AG09319 (cell line): ENCODE results near the gene NT5DC2.

ENCODE experiments used
- DNase-seq: peaks from one replicate; pipeline ENCODE4 v3.0.0-alpha.2; 2010; ENCODE audit warnings: low read depth; ENCODE audit errors: extremely low read depth
- CTCF ChIP-seq: IDR thresholded peaks from 2 replicates; pipeline ENCODE4 v1.5.1; 2011; ENCODE audit warnings: low read depth, mild to moderate bottlenecking, inconsistent platforms, low read length, moderate library complexity

The NT5DC2 gene

GRCh38 chr3:52513281-52513680, 20.4 kb downstream of the NT5DC2 start:
- no peak for TF ChIP-seq CTCF

GRCh38 chr3:52512727-52513126, 20.9 kb downstream of the NT5DC2 start:
- TF ChIP-seq CTCF, result no peak
- no peak for DNase-seq

More at GRCh38 chr3:52513281-52513680, 20.4 kb downstream of the NT5DC2 start:
- no peak for DNase-seq

- DNase-seq, result no peak
Measured at GRCh38 chr3:52512105-52512504, 21.6 kb downstream of the NT5DC2 start.

GRCh38 chr3:52511509-52511908, 22.1 kb downstream of the NT5DC2 start:
- no peak for DNase-seq
- TF ChIP-seq CTCF, result no peak

More at GRCh38 chr3:52512105-52512504, 21.6 kb downstream of the NT5DC2 start:
- no peak for TF ChIP-seq CTCF

GRCh38 chr3:52509753-52510328, 23.8 kb downstream of the NT5DC2 start:
- no peak for DNase-seq
- TF ChIP-seq CTCF, result no peak

- TF ChIP-seq CTCF, result no peak
- DNase-seq, result no peak
Measured at GRCh38 chr3:52507359-52507758, 26.3 kb downstream of the NT5DC2 start.

GRCh38 chr3:52506266-52506966, 27.2 kb downstream of the NT5DC2 start:
- TF ChIP-seq CTCF, result no peak
- no peak for DNase-seq
